ENCODE data around the gene SERPINA12. TPM values are rescaled to one million over a fixed set of nuclear protein-coding genes. Genes with fewer than 3 reads are reported as not detected.

SERPINA12 gene
- not detected for total RNA-seq
- long read RNA-seq: 0 reads

GRCh38 chr14:94509356-94509755 is at the start of gene SERPINA12:
SERPINA12 (minus strand) TSS chr14:94509469; CDS start chr14:94498397, 11,072 bp downstream.
- no peak for TF ChIP-seq CTCF (IDR thresholded peaks at IDR 0.05)
- no peaks in the 10 kb centered on the region for H3K36me3 ChIP-seq
- intact Hi-C loops (cut with DNase I): no loop called here
- no peak within 1 kb of the TSS for H3K4me3 ChIP-seq
- DNase-seq: no peak
- no peak for ATAC-seq
- no peaks in the 10 kb centered on the region for H3K9me3 ChIP-seq
- H3K27me3 ChIP-seq (ENCODE audit: low read depth): peaks cover 7% of the 10 kb centered on the region
- no peaks in the 10 kb centered on the region for H3K4me1 ChIP-seq
- H3K27ac ChIP-seq: no peak within 1 kb of the TSS

- no peak overlapping the region for H3K27ac ChIP-seq
- H3K36me3 ChIP-seq: no peaks in the 10 kb centered on the region
- no peaks in the 10 kb centered on the region for H3K27me3 ChIP-seq (ENCODE audit: low read depth)
- no peak overlapping the region for H3K4me3 ChIP-seq
- ATAC-seq: no peak
- DNase-seq: no peak
- intact Hi-C loops (cut with DNase I): no loop called here
- no peak for TF ChIP-seq CTCF (IDR thresholded peaks at IDR 0.05)
- H3K9me3 ChIP-seq: no peaks in the 10 kb centered on the region
- H3K4me1 ChIP-seq: no peaks in the 10 kb centered on the region
These were observed 49.6 kb upstream of the SERPINA12 start for GRCh38 chr14:94558842-94559241.

- TF ChIP-seq CTCF (IDR thresholded peaks at IDR 0.05): no peak
- H3K27ac ChIP-seq: no peak overlapping the region
- ATAC-seq (no peak), DNase-seq (no peak)
- no peaks in the 10 kb centered on the region for H3K27me3 ChIP-seq (ENCODE audit: low read depth)
- intact Hi-C loops (cut with DNase I): no loop called here
- no peaks in the 10 kb centered on the region for H3K36me3 ChIP-seq
- H3K9me3 ChIP-seq: no peaks in the 10 kb centered on the region
- H3K4me1 ChIP-seq: no peaks in the 10 kb centered on the region
- H3K4me3 ChIP-seq: no peak overlapping the region
These were observed 48.1 kb upstream of the SERPINA12 start for GRCh38 chr14:94557327-94557726.

- H3K4me3 ChIP-seq: no peak overlapping the region
- no peaks in the 10 kb centered on the region for H3K36me3 ChIP-seq
- ATAC-seq: no peak
- H3K4me1 ChIP-seq: no peaks in the 10 kb centered on the region
- no peak for TF ChIP-seq CTCF (IDR thresholded peaks at IDR 0.05)
- intact Hi-C loops (cut with DNase I): no loop called here
- no peak overlapping the region for H3K27ac ChIP-seq
- no peaks in the 10 kb centered on the region for H3K27me3 ChIP-seq (ENCODE audit: low read depth)
- no peaks in the 10 kb centered on the region for H3K9me3 ChIP-seq
- DNase-seq: no peak
These were observed 46.7 kb upstream of the SERPINA12 start for GRCh38 chr14:94555991-94556390.

GRCh38 chr14:94550041-94550440 is 40.8 kb upstream of the SERPINA12 start:
- no peak for ATAC-seq
- intact Hi-C loops (cut with DNase I): no loop called here

More at GRCh38 chr14:94550041-94550440, 40.8 kb upstream of the SERPINA12 start:
- H3K9me3 ChIP-seq: no peaks in the 10 kb centered on the region
- H3K36me3 ChIP-seq: no peaks in the 10 kb centered on the region
- no peaks in the 10 kb centered on the region for H3K4me1 ChIP-seq
- no peak overlapping the region for H3K4me3 ChIP-seq
- no peak for TF ChIP-seq CTCF (IDR thresholded peaks at IDR 0.05)
- DNase-seq: no peak
- peaks cover 2% of the 10 kb centered on the region for H3K27me3 ChIP-seq (ENCODE audit: low read depth)
- no peak overlapping the region for H3K27ac ChIP-seq
